Esophagus (tissue), 2 donors: ENCODE results near the gene ISLR2. TPM values are rescaled to one million over a fixed set of nuclear protein-coding genes. Genes with fewer than 3 reads are reported as not detected.
A peak's percentile ranks its signal among the peaks of the same experiment; 100 is the strongest.

Experiments
- H3K27ac ChIP-seq, 2 donors: one replicate each; pipeline ENCODE4 v1.5.1; 2013; ENCODE audit warnings: low read depth in 2 of 2, mild to moderate bottlenecking in 2 of 2, inconsistent platforms in 1 of 2, low read length in 1 of 2, moderate library complexity in 1 of 2
- H3K27me3 ChIP-seq, 2 donors: one replicate each; pipeline ENCODE4 v1.6.1; 2013; ENCODE audit warnings: low read length in 2 of 2, control low read depth in 1 of 2, mild to moderate bottlenecking in 1 of 2; ENCODE audit not compliant: insufficient read depth in 2 of 2, control insufficient read depth in 1 of 2
- H3K36me3 ChIP-seq, 2 donors: one replicate each; pipeline ENCODE4 v1.6.1; 2013; ENCODE audit warnings: low read length in 1 of 2; ENCODE audit not compliant: control insufficient read depth in 2 of 2, insufficient read depth in 2 of 2
- H3K4me1 ChIP-seq, 2 donors: one replicate each; pipeline ENCODE4 v1.6.1; 2013; ENCODE audit warnings: low read length in 1 of 2; ENCODE audit not compliant: control insufficient read depth in 2 of 2, insufficient read depth in 2 of 2
- H3K4me3 ChIP-seq, 2 donors: one replicate each; pipeline ENCODE4 v1.5.1; 2013; ENCODE audit warnings: low read length in 2 of 2, mild to moderate bottlenecking in 2 of 2, low read depth in 1 of 2, moderate library complexity in 1 of 2
- H3K9me3 ChIP-seq, 2 donors: one replicate each; pipeline ENCODE4 v1.6.1; 2013; ENCODE audit warnings: mild to moderate bottlenecking in 2 of 2, low read depth in 1 of 2, low read length in 1 of 2, moderate library complexity in 1 of 2; ENCODE audit not compliant: control insufficient read depth in 2 of 2, insufficient read depth in 1 of 2
- WGBS, 2 donors: extraction: QIAGEN DNeasy Blood & Tissue Kit; methylation state at CpG; one replicate each; pipeline ENCODE4 v1.1.7; 2013; 5-methylcytosine and 5-hydroxymethylcytosine counted together
- polyA plus RNA-seq, 2 donors: library from polyadenylated mRNA; stranded (reverse); fragments of 200-250 nt; gene quantifications; one replicate each; pipeline ENCODE4 v1.2.3, GENCODE V29; 2013
- donor health status: healthy with polysubstance abuse.
- donor health status: Bipolar disorder and iron deficiency.

Gene ISLR2
- polyA plus RNA-seq, 2 donors: 0.10 to 0.12 TPM

DNA sequence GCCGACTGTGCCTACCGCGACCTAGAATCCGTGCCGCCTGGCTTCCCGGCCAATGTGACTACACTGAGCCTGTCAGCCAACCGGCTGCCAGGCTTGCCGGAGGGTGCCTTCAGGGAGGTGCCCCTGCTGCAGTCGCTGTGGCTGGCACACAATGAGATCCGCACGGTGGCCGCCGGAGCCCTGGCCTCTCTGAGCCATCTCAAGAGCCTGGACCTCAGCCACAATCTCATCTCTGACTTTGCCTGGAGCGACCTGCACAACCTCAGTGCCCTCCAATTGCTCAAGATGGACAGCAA is 44.5 kb downstream of the ISLR2 start:
- H3K4me3 ChIP-seq: no peak overlapping the region
- no peaks in the 10 kb centered on the region for H3K36me3 ChIP-seq
- 81 to 93% methylated on average over 13 to 14 of the region's 14 CpGs for WGBS, 2 donors
- no peaks in the 10 kb centered on the region for H3K27me3 ChIP-seq
- no peaks in the 10 kb centered on the region for H3K9me3 ChIP-seq
- H3K27ac ChIP-seq: no peak overlapping the region
- H3K4me1 ChIP-seq: peaks cover 5 to 8% of the 10 kb centered on the region in 2 donors

DNA sequence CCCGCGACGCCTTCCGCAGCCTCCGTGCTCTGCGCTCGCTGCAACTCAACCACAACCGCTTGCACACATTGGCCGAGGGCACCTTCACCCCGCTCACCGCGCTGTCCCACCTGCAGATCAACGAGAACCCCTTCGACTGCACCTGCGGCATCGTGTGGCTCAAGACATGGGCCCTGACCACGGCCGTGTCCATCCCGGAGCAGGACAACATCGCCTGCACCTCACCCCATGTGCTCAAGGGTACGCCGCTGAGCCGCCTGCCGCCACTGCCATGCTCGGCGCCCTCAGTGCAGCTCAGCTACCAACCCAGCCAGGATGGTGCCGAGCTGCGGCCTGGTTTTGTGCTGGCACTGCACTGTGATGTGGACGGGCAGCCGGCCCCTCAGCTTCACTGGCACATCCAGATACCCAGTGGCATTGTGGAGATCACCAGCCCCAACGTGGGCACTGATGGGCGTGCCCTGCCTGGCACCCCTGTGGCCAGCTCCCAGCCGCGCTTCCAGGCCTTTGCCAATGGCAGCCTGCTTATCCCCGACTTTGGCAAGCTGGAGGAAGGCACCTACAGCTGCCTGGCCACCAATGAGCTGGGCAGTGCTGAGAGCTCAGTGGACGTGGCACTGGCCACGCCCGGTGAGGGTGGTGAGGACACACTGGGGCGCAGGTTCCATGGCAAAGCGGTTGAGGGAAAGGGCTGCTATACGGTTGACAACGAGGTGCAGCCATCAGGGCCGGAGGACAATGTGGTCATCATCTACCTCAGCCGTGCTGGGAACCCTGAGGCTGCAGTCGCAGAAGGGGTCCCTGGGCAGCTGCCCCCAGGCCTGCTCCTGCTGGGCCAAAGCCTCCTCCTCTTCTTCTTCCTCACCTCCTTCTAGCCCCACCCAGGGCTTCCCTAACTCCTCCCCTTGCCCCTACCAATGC is 45.1 kb downstream of the ISLR2 start:
- WGBS, 2 donors: 89 to 90% methylated on average over 45 of the region's 45 CpGs
- Histone ChIP-seq H3K4me1 (peaks cover 9 to 11% of the 10 kb centered on the region in 2 donors), H3K36me3 (no peaks in the 10 kb centered on the region), H3K9me3 (no peaks in the 10 kb centered on the region), H3K27me3 (no peaks in the 10 kb centered on the region), H3K27ac (no peak overlapping the region), H3K4me3 (no peak overlapping the region)

DNA sequence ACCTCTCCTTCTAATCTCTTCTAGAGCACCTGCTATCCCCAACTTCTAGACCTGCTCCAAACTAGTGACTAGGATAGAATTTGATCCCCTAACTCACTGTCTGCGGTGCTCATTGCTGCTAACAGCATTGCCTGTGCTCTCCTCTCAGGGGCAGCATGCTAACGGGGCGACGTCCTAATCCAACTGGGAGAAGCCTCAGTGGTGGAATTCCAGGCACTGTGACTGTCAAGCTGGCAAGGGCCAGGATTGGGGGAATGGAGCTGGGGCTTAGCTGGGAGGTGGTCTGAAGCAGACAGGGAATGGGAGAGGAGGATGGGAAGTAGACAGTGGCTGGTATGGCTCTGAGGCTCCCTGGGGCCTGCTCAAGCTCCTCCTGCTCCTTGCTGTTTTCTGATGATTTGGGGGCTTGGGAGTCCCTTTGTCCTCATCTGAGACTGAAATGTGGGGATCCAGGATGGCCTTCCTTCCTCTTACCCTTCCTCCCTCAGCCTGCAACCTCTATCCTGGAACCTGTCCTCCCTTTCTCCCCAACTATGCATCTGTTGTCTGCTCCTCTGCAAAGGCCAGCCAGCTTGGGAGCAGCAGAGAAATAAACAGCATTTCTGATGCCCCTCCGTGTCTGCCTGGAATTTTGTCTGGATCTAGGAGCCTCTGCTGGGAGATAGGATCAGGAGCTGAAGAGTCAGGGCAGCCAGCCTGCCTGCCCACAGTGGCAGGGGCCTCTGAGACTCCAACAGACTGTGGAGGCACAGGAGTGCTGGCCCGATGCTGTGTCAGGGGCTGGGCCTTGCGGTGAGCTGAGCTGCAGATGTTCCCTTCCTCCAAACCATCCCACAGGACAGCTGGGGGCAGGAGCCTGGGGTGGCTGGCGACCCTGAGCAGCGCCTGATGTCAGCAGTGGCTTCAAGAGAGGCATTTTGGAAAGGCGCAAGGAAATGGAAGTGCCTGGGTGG is 46.2 kb downstream of the ISLR2 start:
- 75 to 80% methylated on average over 10 of the region's 10 CpGs for WGBS, 2 donors

DNA sequence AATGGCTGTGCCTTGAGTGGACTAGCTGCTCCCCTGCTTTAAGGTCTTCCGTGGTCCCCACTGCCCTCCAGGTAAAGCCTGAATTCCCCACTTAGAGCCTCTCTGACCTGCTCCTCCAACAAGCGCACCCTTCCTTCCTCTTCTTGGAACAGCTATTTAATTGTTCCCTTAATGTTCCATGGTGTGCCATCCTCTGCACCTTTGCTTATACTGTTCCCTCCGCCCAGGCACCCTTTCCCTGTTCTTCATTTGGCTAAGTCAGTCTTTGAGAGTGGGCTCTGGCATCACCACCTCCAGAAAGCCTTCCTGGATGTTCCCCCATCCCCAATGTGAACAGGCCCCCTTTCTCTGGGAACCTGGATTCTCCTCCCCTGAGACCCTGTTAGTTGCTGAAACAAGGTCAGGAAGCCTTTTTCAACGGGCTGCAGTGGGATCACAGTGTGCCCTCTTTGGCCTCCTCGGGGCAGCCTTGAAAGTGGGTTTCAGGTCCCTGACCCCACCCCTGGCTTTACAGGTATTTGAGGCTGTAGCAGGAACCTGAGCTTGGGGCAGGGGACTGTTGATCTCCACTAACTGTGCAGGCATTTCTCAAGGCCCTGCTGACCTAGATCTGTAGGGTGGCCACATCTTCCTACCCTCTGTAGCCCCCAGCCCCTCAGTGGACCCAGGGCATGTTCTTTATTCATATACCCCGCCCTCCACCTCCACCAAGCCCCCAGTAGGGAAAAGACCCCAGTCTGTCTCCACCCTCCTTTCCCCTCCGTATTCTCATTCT is 48.1 kb downstream of the ISLR2 start:
- H3K9me3 ChIP-seq: no peaks in the 10 kb centered on the region
- peaks cover 13 to 16% of the 10 kb centered on the region in 2 donors for H3K4me1 ChIP-seq
- H3K27ac ChIP-seq: no peak overlapping the region
- H3K36me3 ChIP-seq: no peaks in the 10 kb centered on the region
- no peak overlapping the region for H3K4me3 ChIP-seq
- WGBS, 2 donors: 72 to 83% methylated on average over 7 of the region's 7 CpGs
- no peaks in the 10 kb centered on the region for H3K27me3 ChIP-seq

More for the DNA sequence above, 46.2 kb downstream of the ISLR2 start:
- Histone ChIP-seq H3K36me3 (no peaks in the 10 kb centered on the region), H3K27ac (no peak overlapping the region), H3K4me1 (peaks cover 13 to 16% of the 10 kb centered on the region in 2 donors), H3K27me3 (no peaks in the 10 kb centered on the region), H3K9me3 (no peaks in the 10 kb centered on the region), H3K4me3 (no peak overlapping the region)

DNA sequence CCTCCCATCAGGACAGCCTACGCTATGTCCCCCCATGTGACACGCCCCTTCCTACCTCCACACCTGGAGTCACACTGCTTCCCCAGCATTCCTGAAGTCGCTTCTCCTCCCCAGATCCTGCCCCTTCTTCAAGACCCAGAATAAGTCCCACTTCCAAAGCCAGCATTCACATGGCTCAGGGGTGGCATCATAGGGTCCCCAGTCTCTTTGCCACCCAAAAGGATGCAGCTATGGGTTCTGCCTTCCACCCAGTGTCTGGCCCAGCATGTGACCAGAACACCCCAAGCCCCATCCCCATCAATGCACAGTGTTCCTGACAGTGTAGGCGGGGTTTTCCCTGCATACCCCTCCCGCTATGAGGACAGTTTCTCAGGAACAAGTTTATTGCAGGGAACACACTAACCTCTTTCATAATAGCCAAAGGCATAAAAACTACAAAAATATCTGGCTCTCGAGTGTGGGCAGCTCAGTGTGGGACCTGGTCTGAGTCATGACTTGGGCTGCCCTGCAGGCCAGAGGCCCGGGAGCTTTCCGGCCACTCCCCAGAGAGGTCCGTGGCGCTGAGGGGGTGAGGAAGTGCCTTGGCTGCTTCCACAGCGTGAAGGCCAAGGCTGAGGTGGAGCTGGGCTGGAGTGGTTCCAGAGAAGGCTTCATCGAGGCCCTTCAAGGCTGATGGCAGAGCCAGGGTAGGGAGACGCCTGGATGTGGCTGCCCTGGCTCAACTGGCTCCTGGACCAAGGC is 48.9 kb downstream of the ISLR2 start:
- H3K27ac ChIP-seq: no peak overlapping the region
- no peaks in the 10 kb centered on the region for H3K36me3 ChIP-seq
- H3K9me3 ChIP-seq: no peaks in the 10 kb centered on the region
- H3K4me3 ChIP-seq: no peak overlapping the region
- H3K4me1 ChIP-seq: peaks cover 11 to 16% of the 10 kb centered on the region in 2 donors
- 40 to 53% methylated on average over 13 of the region's 13 CpGs for WGBS, 2 donors
- no peaks in the 10 kb centered on the region for H3K27me3 ChIP-seq

DNA sequence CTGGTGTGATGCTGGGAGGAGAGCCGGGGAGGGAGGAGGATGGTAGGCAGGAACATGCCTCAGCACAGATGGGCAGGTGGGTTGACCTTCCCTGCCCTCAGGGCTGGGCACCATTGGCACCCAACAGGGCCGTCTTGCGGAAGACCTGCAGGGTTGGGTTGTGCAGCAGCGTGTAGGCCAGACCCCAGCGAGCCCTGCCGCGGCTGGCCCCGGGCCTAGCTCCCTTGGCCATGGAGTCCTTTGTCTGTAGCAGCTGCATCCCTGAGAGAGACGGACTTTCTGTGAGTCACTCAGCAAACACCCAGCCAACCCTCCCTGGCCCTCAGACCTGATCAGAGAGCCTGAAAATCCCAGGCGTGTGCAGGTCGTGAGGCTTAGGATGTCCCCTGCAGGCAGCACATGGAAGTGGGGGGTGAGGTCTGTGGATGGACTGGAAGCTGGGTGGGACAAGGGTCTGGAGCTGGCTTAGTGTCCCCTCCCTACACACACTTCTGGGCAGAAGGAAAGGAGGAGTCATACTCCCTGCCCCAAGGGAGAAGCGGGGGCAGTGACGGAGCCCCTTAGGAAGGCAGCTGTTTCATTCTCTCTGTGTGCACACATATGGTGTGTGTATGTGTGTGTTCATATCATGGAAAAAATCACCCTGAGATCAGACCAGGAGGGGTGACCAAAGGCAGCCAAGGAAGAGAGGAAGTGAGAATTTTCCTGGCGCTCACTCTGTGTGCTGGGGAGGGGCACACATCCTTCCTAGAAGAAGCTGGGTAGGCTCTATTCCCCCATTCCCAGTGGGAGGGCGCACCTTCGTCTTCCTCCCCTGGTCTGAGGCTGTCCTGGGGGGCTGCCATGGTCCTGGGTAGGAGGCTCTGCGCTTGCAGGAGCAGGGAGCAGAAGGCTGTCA is 49.8 kb downstream of the ISLR2 start:
- 52 to 64% methylated on average over 17 of the region's 17 CpGs for WGBS, 2 donors
- H3K4me1 ChIP-seq: peaks cover 11 to 16% of the 10 kb centered on the region in 2 donors
- no peaks in the 10 kb centered on the region for H3K9me3 ChIP-seq
- H3K36me3 ChIP-seq: no peaks in the 10 kb centered on the region
- no peak overlapping the region for H3K4me3 ChIP-seq
- H3K27me3 ChIP-seq: no peaks in the 10 kb centered on the region
- H3K27ac ChIP-seq: peak overlapping the region in 1 of 2 donors; percentile 27

DNA sequence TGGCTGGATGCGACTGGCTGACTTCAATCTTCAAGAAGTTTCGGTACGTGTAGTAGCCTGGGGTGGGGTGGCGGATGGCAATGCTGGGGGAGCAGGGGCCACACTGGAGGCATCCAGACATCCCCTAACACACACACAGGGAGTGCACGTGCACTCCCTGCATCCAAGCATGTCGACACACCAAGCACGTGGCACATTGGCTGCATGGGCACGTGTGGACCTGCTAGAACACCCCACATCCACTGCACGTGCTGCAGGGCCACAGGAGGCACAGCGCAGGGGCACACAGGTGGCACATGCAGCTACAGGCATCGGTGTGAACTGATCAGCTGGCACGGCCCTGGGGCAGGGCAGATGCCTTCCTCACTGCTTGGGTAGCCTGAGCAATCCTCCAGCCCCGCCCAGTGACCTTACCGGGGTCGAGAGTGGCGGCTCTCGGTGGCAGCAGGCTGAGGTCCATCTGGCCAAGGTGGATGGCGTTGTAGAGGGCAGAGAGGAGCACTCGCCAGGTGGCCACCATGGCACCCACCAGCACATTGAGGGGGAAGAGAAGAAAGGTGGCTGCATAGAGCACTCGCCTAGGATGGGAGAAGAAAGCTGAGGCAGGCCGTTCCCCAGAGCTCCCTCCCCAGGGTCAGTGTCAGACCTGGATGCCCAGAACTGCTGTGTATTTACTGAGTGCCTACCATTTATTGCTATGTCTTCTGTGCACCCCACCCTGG is 50.7 kb downstream of the ISLR2 start:
- Histone ChIP-seq H3K9me3 (no peaks in the 10 kb centered on the region), H3K4me1 (peaks cover 14 to 21% of the 10 kb centered on the region in 2 donors), H3K4me3 (no peak overlapping the region), H3K36me3 (no peaks in the 10 kb centered on the region), H3K27ac (peak overlapping the region in 1 of 2 donors; percentile 14), H3K27me3 (no peaks in the 10 kb centered on the region)
- 69 to 74% methylated on average over 21 of the region's 21 CpGs for WGBS, 2 donors

DNA sequence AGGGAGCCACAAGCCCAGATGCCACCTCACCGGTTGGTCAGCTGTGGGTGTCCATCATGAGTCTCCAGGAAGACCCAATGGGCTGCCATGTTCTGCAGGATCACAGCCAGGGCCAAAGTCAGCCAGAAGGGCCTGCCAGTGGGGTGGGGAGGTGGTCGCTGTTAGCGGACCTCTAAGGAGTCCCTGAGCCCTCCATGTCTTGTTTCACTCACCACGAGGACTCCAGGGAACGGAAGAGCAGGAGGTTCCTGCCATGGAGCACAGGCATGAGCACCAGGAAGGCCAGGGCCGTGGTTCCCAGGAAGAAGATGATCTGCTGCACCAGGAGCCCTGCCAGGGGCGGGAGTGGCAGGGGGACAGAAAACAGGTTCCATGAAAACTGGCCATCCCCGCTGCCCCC is 51.7 kb downstream of the ISLR2 start:
- Histone ChIP-seq H3K9me3 (no peaks in the 10 kb centered on the region), H3K4me1 (peaks cover 14 to 21% of the 10 kb centered on the region in 2 donors), H3K27ac (no peak overlapping the region), H3K36me3 (no peaks in the 10 kb centered on the region), H3K27me3 (no peaks in the 10 kb centered on the region), H3K4me3 (no peak overlapping the region)
- 90 to 94% methylated on average over 8 of the region's 8 CpGs for WGBS, 2 donors
